WTC11 (cell line): ENCODE results near the gene TRAP1.

Source experiments
- ESRRA ChIP-seq: sonication (generic); formaldehyde crosslinking; IDR thresholded peaks from 2 replicates; pipeline ENCODE4 v1.8.1; 2022; ENCODE audit warnings: mild to moderate bottlenecking, missing genetic modification reagents, borderline replicate concordance
- NFE2L1 ChIP-seq: sonication (generic); formaldehyde crosslinking; IDR thresholded peaks from 2 replicates; pipeline ENCODE4 v1.8.1; 2023; ENCODE audit warnings: missing genetic modification reagents
- NR1H2 ChIP-seq: sonication (generic); formaldehyde crosslinking; IDR thresholded peaks from 2 replicates; pipeline ENCODE4 v1.9.0; 2021; ENCODE audit warnings: mild to moderate bottlenecking, moderate library complexity, missing genetic modification reagents
- SP1 ChIP-seq: sonication (generic); formaldehyde crosslinking; conservative IDR thresholded peaks from 2 replicates; pipeline ENCODE4 v1.8.1; 2022; ENCODE audit warnings: missing genetic modification reagents
- ZNF138 ChIP-seq: sonication (generic); formaldehyde crosslinking; conservative IDR thresholded peaks from 2 replicates; pipeline ENCODE4 v1.8.1; 2022; ENCODE audit warnings: mild to moderate bottlenecking, moderate library complexity, missing genetic modification reagents
- TF ChIP-seq, protein P1 (sequence below): fragments of 200-600 bp; IDR thresholded peaks from 2 replicates; pipeline ENCODE4 v1.8.0; 2022; ENCODE audit warnings: antibody characterized with exemption

DNA sequence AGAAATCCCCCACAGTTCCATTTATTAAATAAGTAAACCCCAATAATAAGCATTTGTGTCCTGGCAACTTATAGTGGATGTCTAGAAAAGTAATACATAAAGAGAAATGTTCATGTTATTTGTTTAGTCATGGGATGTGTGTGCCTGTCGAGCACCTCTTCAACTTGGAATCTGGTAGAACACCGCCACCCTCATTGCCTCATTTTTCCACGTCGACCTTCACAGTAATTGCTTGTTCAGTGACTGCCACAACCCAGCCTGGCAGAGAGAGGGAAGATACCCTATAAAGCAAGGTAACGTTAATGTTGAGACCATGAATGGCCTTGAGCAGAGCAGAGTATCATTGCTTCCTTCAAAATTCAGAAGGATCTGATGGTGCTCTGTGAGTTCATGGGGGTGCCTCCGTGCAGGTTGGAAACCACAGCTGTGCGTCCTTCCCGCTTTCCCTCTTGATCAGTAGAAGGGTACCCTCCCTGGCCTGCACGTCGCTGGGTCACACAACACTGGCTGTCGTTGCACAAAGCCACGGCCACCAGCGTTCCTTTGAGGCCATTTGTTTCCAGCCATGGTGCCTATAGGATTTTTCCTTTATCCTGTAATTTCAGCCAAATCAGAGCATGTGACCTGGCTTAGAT lies 66.6 kb downstream of the TRAP1 start:
- TF ChIP-seq, protein P1, sequence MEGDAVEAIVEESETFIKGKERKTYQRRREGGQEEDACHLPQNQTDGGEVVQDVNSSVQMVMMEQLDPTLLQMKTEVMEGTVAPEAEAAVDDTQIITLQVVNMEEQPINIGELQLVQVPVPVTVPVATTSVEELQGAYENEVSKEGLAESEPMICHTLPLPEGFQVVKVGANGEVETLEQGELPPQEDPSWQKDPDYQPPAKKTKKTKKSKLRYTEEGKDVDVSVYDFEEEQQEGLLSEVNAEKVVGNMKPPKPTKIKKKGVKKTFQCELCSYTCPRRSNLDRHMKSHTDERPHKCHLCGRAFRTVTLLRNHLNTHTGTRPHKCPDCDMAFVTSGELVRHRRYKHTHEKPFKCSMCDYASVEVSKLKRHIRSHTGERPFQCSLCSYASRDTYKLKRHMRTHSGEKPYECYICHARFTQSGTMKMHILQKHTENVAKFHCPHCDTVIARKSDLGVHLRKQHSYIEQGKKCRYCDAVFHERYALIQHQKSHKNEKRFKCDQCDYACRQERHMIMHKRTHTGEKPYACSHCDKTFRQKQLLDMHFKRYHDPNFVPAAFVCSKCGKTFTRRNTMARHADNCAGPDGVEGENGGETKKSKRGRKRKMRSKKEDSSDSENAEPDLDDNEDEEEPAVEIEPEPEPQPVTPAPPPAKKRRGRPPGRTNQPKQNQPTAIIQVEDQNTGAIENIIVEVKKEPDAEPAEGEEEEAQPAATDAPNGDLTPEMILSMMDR, result no peak
- TF ChIP-seq SP1 (CRISPR knock-in tag) (no peak), ZNF138 (CRISPR knock-in tag) (no peak), NFE2L1 (CRISPR knock-in tag) (no peak), NR1H2 (no peak), ESRRA (CRISPR knock-in tag) (no peak)
